Gastroesophageal sphincter (tissue), 4 donors: ENCODE results near the gene NDE1. TPM values are rescaled to one million over a fixed set of nuclear protein-coding genes. Genes with fewer than 3 reads are reported as not detected.
"Not testable (repeated sequence)": the region's sequence is repeated elsewhere in the genome, so short reads cannot be mapped to it uniquely, and the experiment has no call there.

Experiments used
- ATAC-seq: fragments of 150-250 bp; one replicate; pipeline ENCODE4 v1.9.1; 2016; ENCODE audit warnings: mild to moderate bottlenecking, moderate library complexity
- H3K27ac ChIP-seq, 4 donors: fragments of 200-600 bp; sonication (generic) in 3 of 4; 1 replicate in 3 of 4; 2 replicates in 1 of 4; pipeline ENCODE4 v1.5.1; 2016 to 2019
- H3K27me3 ChIP-seq: fragments of 200-600 bp; sonication (generic); one replicate; pipeline ENCODE4 v1.5.1; 2019
- H3K36me3 ChIP-seq, 2 donors: fragments of 200-600 bp; sonication (generic); one replicate each; pipeline ENCODE4 v1.5.1; 2019; ENCODE audit warnings: control low read depth in 1 of 2
- H3K4me1 ChIP-seq, 3 donors: fragments of 200-600 bp; sonication (generic); 1 replicate in 2 of 3; 2 replicates in 1 of 3; pipeline ENCODE4 v1.5.1; 2016 to 2019; ENCODE audit warnings: control low read depth in 2 of 3
- H3K4me3 ChIP-seq, 2 donors: fragments of 200-600 bp; sonication (generic); one replicate each; pipeline ENCODE4 v1.5.1; 2019; ENCODE audit warnings: mild to moderate bottlenecking in 1 of 2, moderate library complexity in 1 of 2
- H3K9me3 ChIP-seq, 3 donors: fragments of 200-600 bp; sonication (generic); one replicate each; pipeline ENCODE4 v1.5.1; 2017 to 2019; ENCODE audit warnings: control low read depth in 2 of 3
- EP300 ChIP-seq: sonication (generic); formaldehyde crosslinking; IDR thresholded peaks from one replicate; pipeline ENCODE4 v1.6.1; 2017; ENCODE audit warnings: antibody characterized with exemption, mild to moderate bottlenecking
- POLR2A ChIP-seq, 2 donors: fragments of 450-650 bp; IDR thresholded peaks; one replicate each; pipeline ENCODE4 v1.6.1; 2017; ENCODE audit warnings: antibody characterized with exemption in 2 of 2, mild to moderate bottlenecking in 2 of 2, moderate library complexity in 1 of 2
- POLR2AphosphoS5 ChIP-seq: sonication (generic); formaldehyde crosslinking; IDR thresholded peaks from one replicate; pipeline ENCODE4 v1.6.1; 2017; ENCODE audit warnings: antibody characterized with exemption
- WGBS, 2 donors: methylation state at CpG; one replicate each; pipeline ENCODE4 v1.1.5; 2018; ENCODE audit warnings: low coverage in 1 of 2; 5-methylcytosine and 5-hydroxymethylcytosine counted together
- total RNA-seq, 4 donors: library from RNA; depleted of rRNA; stranded (reverse); fragments of >200 nt; gene quantifications; one replicate each; pipeline ENCODE4 v1.1.0, GENCODE V29; 2016
- TF ChIP-seq, protein P1 (sequence below), 4 experiments: fragments of 200-600 bp in 2 of 4; fragments of 450-650 bp in 2 of 4; sonication (generic) in 1 of 4; IDR thresholded peaks; one replicate each; pipeline ENCODE4 v1.5.1; 2017 to 2019; ENCODE audit warnings: antibody characterized with exemption in 4 of 4, mild to moderate bottlenecking in 2 of 4, moderate library complexity in 2 of 4

NDE1 gene
- total RNA-seq, 4 donors from 2014 or later = 34.9 to 123 (median 62.3) TPM

DNA sequence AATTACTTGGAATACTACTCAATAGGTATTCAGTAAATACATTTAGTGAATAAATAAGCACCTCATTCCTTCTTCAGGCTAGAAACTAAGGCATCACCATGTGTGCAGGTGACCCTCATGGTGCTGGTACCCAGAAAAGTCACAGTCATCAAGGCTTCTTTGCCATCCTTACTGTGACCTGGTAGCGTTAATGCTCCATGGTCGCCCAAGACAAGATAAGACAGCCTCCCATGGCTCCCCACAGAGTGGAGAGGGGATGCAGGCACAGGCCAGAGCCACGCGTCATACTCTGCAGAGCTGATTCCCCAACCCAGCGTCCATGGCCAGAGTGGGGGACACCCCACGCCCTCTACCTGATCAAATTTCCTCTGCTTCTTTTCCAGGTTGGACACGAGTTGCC is 73.8 kb downstream of the NDE1 start:
- H3K36me3 ChIP-seq = peaks cover 0 to 100% of the 10 kb centered on the region in 2 donors

DNA sequence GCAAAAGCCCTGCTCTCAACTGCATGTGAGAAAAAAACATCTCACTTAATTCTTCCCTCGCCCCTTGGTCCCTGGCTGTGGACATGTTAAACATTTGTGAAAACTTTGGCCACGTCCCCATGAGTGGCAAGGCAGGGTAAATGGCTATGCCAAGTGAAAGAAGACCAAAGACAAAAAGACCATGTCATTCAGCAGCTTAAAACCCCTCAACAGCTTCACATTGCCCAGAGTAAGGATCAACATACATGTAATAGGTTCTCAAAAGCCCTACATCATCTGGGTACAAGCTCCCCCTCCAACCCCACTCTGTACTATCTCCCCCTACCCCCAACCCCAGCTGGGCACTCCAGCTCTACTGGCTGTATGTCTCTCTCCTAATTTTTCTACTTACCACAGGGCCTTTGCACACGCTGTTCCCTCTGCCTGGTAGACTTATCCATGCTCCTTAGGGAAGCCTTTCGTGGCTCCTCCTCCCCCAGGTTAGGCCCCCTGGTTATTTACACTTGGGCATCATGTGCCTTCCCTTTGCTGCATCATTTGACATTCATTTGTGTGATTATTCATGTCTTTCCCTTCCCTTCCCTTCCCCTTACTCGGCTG is 75.7 kb downstream of the NDE1 start:
- no peak for ATAC-seq
- H3K27me3 ChIP-seq = no peaks in the 10 kb centered on the region
- H3K36me3 ChIP-seq = peaks cover 0 to 100% of the 10 kb centered on the region in 2 donors
- H3K4me1 ChIP-seq = peaks cover 0 to 78% (median 0%) of the 10 kb centered on the region in 3 donors
- H3K4me3 ChIP-seq = no peak overlapping the region
- H3K27ac ChIP-seq = peak overlapping the region in 3 of 4 donors; percentile 14 to 62 (median 51)
- TF ChIP-seq, protein P1, sequence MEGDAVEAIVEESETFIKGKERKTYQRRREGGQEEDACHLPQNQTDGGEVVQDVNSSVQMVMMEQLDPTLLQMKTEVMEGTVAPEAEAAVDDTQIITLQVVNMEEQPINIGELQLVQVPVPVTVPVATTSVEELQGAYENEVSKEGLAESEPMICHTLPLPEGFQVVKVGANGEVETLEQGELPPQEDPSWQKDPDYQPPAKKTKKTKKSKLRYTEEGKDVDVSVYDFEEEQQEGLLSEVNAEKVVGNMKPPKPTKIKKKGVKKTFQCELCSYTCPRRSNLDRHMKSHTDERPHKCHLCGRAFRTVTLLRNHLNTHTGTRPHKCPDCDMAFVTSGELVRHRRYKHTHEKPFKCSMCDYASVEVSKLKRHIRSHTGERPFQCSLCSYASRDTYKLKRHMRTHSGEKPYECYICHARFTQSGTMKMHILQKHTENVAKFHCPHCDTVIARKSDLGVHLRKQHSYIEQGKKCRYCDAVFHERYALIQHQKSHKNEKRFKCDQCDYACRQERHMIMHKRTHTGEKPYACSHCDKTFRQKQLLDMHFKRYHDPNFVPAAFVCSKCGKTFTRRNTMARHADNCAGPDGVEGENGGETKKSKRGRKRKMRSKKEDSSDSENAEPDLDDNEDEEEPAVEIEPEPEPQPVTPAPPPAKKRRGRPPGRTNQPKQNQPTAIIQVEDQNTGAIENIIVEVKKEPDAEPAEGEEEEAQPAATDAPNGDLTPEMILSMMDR (IDR thresholded peaks at IDR 0.05) = no peak
- TF ChIP-seq EP300 (no peak), POLR2A (IDR thresholded peaks at IDR 0.05) (no peak), POLR2AphosphoS5 (peak; percentile 9)
- no peaks in the 10 kb centered on the region for H3K9me3 ChIP-seq
- 39 to 82% methylated on average over 4 of the region's 5 CpGs for WGBS, 2 donors

More for the DNA sequence above, 73.8 kb downstream of the NDE1 start:
- TF ChIP-seq POLR2A (IDR thresholded peaks at IDR 0.05) (no peak), EP300 (no peak), POLR2AphosphoS5 (peak; percentile 54)
- TF ChIP-seq, protein P1 (IDR thresholded peaks at IDR 0.05) = no peak
- Histone ChIP-seq H3K9me3 (no peaks in the 10 kb centered on the region), H3K27ac (peak overlapping the region in 3 of 4 donors; percentile 24 to 62 (median 27)), H3K27me3 (no peaks in the 10 kb centered on the region), H3K4me1 (peaks cover 0 to 72% (median 0%) of the 10 kb centered on the region in 3 donors), H3K4me3 (no peak overlapping the region)
- ATAC-seq = no peak
- 70 to 85% methylated on average over 4 to 6 of the region's 7 CpGs for WGBS, 2 donors

DNA sequence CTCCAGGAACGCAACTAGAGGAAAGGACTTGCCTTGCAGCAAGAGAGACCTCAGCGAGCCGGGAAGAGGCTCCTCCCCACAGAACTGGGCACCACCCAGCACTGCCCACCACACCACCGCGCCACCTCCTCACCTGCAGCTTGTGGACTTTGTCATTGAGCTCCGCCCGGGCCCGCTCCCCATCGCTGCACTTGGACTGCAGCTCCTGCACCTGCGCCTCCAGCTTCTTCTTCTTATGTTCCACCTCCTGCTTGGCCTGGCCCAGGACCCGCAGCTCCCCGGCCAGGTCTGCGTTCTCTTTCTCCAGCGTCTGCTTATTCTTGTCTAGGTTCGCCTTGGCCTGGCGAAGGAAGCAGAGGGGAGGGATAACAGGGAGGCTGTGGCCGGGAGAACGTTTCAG is 76.7 kb downstream of the NDE1 start:
- no peak overlapping the region for H3K4me3 ChIP-seq
- WGBS, 2 donors = 62 to 68% methylated on average over 3 to 9 of the region's 18 CpGs
- TF ChIP-seq POLR2AphosphoS5 (peak; percentile 3), EP300 (no peak)
- peaks cover 0 to 87% (median 0%) of the 10 kb centered on the region in 3 donors for H3K4me1 ChIP-seq
- peaks cover 0 to 100% of the 10 kb centered on the region in 2 donors for H3K36me3 ChIP-seq
- no peaks in the 10 kb centered on the region for H3K9me3 ChIP-seq
- no peak for ATAC-seq
- peak overlapping the region in 3 of 4 donors; percentile 51 to 77 (median 62) for H3K27ac ChIP-seq
- H3K27me3 ChIP-seq = no peaks in the 10 kb centered on the region

DNA sequence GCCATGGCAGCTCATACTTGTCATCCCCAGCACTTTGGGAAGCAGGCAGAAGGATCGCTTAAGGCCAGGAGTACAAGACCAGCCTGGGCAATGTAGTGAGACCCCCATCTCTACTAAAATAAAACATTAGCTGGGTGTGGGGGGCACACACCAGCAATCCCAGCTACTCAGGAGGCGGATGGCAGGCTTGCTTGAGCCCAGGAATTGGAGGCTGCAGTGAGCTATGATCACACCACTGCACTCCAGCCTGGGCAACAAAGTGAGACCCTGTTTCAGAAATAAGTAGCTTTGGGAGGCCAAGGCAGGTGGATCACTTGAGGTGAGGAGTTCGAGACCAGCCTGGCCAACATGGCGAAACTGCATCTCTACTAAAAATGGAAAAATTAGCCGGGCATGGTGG is 77.7 kb downstream of the NDE1 start:
- Histone ChIP-seq H3K4me1 (peaks cover 0 to 87% (median 0%) of the 10 kb centered on the region in 3 donors), H3K27ac (peak overlapping the region in 3 of 4 donors; percentile 51 to 77 (median 62)), H3K36me3 (peaks cover 0 to 100% of the 10 kb centered on the region in 2 donors)
- WGBS, 2 donors = 60 to 86% methylated on average over 1 to 3 of the region's 5 CpGs
- not testable (repeated sequence) for H3K4me3 ChIP-seq, H3K9me3 ChIP-seq, H3K27me3 ChIP-seq, ATAC-seq

DNA sequence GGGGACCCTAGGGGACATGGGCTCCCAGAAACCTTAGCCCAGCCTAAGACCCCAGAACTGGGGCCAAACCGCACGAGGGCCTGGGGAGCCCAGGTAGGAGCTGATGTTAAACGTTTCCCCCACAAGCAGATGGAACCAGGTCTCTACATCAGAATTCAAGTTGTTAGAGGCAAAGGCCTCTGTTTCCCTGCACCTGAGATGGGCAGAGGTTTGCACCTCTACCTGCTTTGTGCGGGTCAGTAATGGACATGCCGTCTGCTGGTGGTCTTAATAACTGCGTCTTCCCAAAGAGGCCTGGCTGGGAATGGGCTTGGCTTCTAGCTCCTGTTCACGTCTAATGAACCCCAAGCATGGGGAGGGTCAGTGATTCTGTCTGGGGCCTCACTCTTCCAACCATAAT is 79.1 kb downstream of the NDE1 start:
- peaks cover 0 to 100% of the 10 kb centered on the region in 2 donors for H3K36me3 ChIP-seq
- H3K27me3 ChIP-seq = no peaks in the 10 kb centered on the region
- H3K4me3 ChIP-seq = no peak overlapping the region
- no peak for ATAC-seq
- no peaks in the 10 kb centered on the region for H3K9me3 ChIP-seq
- H3K27ac ChIP-seq = peak overlapping the region in 3 of 4 donors; percentile 27 to 77 (median 62)
- TF ChIP-seq, protein P1 (IDR thresholded peaks at IDR 0.05) = no peak
- no peak for TF ChIP-seq POLR2A (IDR thresholded peaks at IDR 0.05)
- TF ChIP-seq EP300 = no peak
- peak; percentile 10 for TF ChIP-seq POLR2AphosphoS5
- 66 to 68% methylated on average over 4 of the region's 7 CpGs for WGBS, 2 donors
- H3K4me1 ChIP-seq = peaks cover 0 to 82% (median 0%) of the 10 kb centered on the region in 3 donors

DNA sequence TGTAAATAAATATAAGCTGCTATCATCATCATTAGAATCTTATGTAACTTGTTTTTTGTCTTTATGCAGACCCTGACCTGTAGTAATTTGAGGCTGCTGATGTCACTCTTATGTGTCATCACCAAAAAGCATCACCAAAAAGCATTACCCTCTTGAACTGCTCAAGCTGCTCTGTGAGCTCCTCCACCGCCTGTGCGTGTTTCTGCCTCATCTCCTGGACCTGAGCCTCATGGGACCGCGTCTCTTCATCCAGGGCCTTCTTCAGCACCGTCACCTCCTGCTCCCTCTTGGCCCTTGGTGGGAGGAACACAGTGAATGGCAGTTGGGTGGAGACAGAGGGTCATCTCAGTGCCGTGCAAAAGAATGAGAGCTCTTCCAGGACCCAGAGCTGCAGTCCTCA is 82.4 kb downstream of the NDE1 start:
- Histone ChIP-seq H3K27me3 (no peaks in the 10 kb centered on the region), H3K36me3 (peaks cover 7 to 100% of the 10 kb centered on the region in 2 donors), H3K4me1 (peaks cover 0 to 73% (median 0%) of the 10 kb centered on the region in 3 donors), H3K27ac (peak overlapping the region; percentile 25 to 67 (median 50)), H3K9me3 (no peaks in the 10 kb centered on the region), H3K4me3 (no peak overlapping the region)
- ATAC-seq = no peak
- 53 to 70% methylated on average over 3 to 6 of the region's 6 CpGs for WGBS, 2 donors
- TF ChIP-seq POLR2AphosphoS5 = peak; percentile 42
- TF ChIP-seq, protein P1 (IDR thresholded peaks at IDR 0.05) = no peak
